SK-N-MC (cell line): ENCODE results near the gene LAMA3.

Experiments used
- DNase-seq: peaks from one replicate; pipeline ENCODE4 v3.0.0-alpha.2; 2011; ENCODE audit warnings: low read depth, low spot score
- H3K27ac ChIP-seq: fragments of 200-600 bp; sonication (generic); 2 replicates; pipeline ENCODE4 v1.5.1; 2016; ENCODE audit warnings: mixed run types
- H3K36me3 ChIP-seq: fragments of 200-600 bp; sonication (generic); 2 replicates; pipeline ENCODE4 v1.6.1; 2017; ENCODE audit warnings: antibody characterized with exemption, low read length, mixed read lengths; ENCODE audit not compliant: insufficient read depth
- H3K4me3 ChIP-seq: fragments of 200-600 bp; sonication (generic); 2 replicates; pipeline ENCODE4 v1.5.1; 2016
- H3K9ac ChIP-seq: fragments of 200-600 bp; sonication (generic); 2 replicates; pipeline ENCODE4 v1.8.0; 2017; ENCODE audit warnings: mixed run types, mixed read lengths; ENCODE audit not compliant: insufficient read length
- H3K9me3 ChIP-seq: fragments of 200-600 bp; sonication (generic); 2 replicates; pipeline ENCODE4 v1.6.1; 2017; ENCODE audit warnings: low read depth, mild to moderate bottlenecking, antibody characterized with exemption, low read length, moderate library complexity, mixed read lengths
- EZH2 ChIP-seq: fragments of 200-600 bp; sonication (generic); IDR thresholded peaks from one replicate; pipeline ENCODE4 v1.6.1; 2017; ENCODE audit warnings: antibody characterized with exemption
- FOXP2 ChIP-seq: optimal IDR thresholded peaks from 2 replicates; pipeline ENCODE3; 2011; ENCODE audit warnings: mild to moderate bottlenecking, moderate library complexity; ENCODE audit not compliant: insufficient read depth; ENCODE audit errors: extremely low read length, control extremely low read depth
- POLR2AphosphoS5 ChIP-seq: IDR thresholded peaks from 2 replicates; pipeline ENCODE4 v1.6.1; 2012; ENCODE audit warnings: mild to moderate bottlenecking, low read depth, low read length, borderline replicate concordance

Gene LAMA3

DNA sequence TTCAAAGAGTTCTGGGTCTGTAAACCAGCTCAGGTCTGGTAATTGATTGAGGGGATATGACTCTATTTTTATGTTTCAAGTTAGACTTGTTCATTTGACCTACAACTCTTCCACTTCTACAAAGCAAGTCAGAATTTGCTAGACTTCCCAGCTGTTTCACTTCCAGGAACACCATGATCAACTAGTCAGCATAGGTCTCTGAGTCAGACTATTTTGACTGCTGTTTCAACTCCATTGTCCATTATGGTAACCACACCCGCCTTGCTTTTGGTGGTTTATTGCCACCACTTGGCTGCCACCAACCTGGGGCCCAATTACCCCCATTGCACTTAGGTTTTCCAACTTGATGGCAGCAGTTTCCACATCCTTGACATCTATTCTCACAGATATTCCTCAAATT lies 116.6 kb downstream of the LAMA3 start:
- no peak for DNase-seq
- no peaks in the 10 kb centered on the region for H3K36me3 ChIP-seq

DNA sequence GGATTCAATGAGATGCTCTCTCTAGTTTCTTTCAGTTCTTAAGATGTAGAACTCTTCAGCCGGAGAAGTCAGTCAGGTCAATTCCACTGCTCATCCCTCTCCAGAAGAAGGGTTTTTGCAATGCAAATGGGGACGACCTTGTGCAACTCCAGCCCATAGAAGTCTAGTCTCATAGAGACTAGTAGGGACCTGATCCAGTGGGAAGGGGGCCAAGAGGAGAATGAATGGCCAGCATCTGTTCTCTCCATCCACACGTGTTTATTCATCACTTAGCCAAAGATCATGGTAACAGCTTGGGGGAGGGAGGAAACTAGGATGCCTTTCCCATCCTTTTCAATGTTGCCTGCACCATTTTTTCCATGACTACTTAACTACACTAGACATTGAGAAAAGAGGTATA lies 120.2 kb downstream of the LAMA3 start:
- no peak overlapping the region for H3K27ac ChIP-seq
- H3K36me3 ChIP-seq: no peaks in the 10 kb centered on the region
- TF ChIP-seq EZH2: no peak
- TF ChIP-seq POLR2AphosphoS5: no peak
- no peak for TF ChIP-seq FOXP2
- no peak overlapping the region for H3K4me3 ChIP-seq
- no peak overlapping the region for H3K9ac ChIP-seq
- no peak for DNase-seq
- H3K9me3 ChIP-seq: no peaks in the 10 kb centered on the region

More for the DNA sequence above, 116.6 kb downstream of the LAMA3 start:
- Histone ChIP-seq H3K9me3 (no peaks in the 10 kb centered on the region), H3K9ac (no peak overlapping the region), H3K27ac (no peak overlapping the region), H3K4me3 (no peak overlapping the region)
- TF ChIP-seq POLR2AphosphoS5 (no peak), FOXP2 (no peak), EZH2 (no peak)

DNA sequence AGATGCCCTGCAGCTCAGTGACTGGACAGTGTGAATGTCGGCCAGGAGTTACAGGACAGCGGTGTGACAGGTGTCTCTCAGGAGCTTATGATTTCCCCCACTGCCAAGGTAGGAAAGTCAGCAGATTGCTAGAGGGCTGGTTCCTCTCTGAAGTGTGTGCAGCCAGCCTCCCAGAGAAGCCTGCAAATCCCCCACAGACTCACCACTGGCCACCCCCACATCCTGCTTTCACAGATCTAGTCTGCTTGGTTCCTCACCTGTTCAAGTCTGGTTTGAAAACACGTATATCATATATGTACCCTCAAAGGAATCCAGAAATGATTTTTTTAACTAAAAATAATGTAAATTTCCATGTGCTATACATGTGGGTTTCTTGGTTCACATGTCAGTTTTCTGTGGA lies 121.1 kb downstream of the LAMA3 start:
- DNase-seq: no peak
- Histone ChIP-seq H3K9ac (no peak overlapping the region), H3K36me3 (no peaks in the 10 kb centered on the region)

DNA sequence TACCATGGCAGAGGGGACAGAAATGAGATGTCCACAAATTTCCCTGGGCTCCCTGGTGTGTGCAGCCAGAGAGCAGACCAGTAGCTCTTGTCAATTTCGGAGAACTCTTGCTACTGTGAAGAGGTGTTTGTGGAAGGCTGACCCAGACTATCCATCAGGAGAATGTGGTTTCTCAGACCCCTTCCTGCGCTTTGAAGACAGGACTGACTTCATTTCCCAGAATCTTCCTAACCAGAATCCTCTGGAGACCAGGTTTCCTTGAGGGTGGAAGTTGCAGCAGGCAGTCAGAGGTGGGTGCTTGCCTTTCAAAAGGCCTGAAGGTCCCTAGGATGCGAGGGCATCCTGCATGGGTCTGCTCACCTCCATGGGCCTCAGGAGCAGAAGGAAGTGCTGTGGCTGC lies 121.9 kb downstream of the LAMA3 start:
- Histone ChIP-seq H3K9ac (no peak overlapping the region), H3K36me3 (no peaks in the 10 kb centered on the region), H3K27ac (no peak overlapping the region), H3K4me3 (no peak overlapping the region), H3K9me3 (no peaks in the 10 kb centered on the region)
- no peak for TF ChIP-seq POLR2AphosphoS5
- TF ChIP-seq EZH2: no peak
- no peak for TF ChIP-seq FOXP2
- DNase-seq: no peak

More for the DNA sequence above, 121.1 kb downstream of the LAMA3 start:
- H3K27ac ChIP-seq: no peak overlapping the region
- no peak for TF ChIP-seq POLR2AphosphoS5
- no peak for TF ChIP-seq EZH2
- TF ChIP-seq FOXP2: no peak
- H3K9me3 ChIP-seq: no peaks in the 10 kb centered on the region
- H3K4me3 ChIP-seq: no peak overlapping the region

DNA sequence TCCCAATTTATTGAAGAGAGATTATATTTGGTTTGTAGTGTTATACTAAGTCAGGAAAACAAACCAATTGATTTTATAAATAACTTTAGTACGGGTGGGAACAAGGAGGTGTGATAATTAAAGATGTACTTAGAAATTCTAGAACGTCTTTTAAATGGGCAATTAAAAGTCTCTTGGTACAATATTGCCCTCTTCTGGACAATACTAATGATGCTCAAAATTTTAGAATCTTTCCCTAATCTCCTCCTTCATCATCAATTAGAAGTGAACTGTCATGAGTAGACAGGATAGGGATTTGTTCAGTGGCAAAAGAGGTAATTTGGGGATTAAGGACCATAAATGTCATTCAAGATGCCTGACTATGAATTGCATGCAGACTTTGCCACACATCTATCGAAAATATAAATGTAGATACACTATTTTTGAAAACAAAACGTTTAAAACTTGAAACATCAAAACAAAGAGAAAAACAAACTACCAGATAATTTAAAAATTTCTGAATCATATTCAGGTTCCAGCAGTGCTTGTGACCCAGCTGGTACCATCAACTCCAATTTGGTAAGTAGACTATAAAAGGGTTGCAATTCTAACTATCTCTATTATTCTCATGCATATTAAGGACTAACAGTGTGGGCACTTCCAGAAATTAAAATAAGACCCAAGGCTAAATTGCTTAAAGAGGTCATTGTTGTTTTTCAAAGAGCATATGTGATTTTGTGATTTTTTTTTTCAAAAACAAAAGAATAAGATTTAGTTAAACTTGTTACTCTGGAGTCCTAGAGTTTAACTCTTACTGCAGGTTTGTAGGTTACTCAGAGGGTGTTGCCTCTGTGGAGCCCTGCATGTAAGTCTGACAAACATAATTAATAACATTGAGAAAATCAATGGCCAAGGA lies 123.5 kb downstream of the LAMA3 start:
- Histone ChIP-seq H3K9me3 (no peaks in the 10 kb centered on the region), H3K4me3 (no peak overlapping the region), H3K27ac (no peak overlapping the region), H3K36me3 (no peaks in the 10 kb centered on the region), H3K9ac (no peak overlapping the region)
- no peak for TF ChIP-seq EZH2
- no peak for TF ChIP-seq FOXP2
- no peak for TF ChIP-seq POLR2AphosphoS5
- DNase-seq: peak; percentile 3

DNA sequence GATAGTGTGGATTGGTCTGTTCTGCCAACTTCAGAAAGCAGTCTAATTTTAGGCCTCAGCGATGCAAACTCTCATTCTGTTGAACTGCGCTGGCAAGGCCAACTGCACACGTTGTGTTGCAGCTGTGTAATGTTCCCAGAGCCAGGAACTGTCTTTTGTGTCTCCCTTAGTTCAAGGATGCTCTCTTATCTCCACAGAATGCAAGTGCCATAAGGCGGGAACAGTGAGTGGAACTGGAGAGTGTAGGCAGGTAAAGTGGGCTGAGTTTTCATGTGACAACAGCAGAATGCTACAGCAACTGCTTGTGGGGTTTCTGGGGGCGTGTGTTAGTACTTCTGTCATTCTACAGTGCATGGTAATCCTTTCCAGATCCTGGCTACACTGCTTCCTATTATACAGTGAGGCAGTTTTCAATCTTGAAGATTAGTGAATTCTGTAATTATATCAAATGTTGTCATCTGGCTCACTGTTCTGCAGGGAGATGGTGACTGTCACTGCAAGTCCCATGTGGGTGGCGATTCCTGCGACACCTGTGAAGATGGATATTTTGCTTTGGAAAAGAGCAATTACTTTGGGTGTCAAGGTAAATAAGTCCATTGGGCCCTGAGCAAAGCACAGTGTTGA lies 125.8 kb downstream of the LAMA3 start:
- no peaks in the 10 kb centered on the region for H3K36me3 ChIP-seq
- H3K9ac ChIP-seq: no peak overlapping the region
- no peaks in the 10 kb centered on the region for H3K9me3 ChIP-seq
- no peak for DNase-seq
- H3K4me3 ChIP-seq: no peak overlapping the region
- no peak for TF ChIP-seq POLR2AphosphoS5
- TF ChIP-seq EZH2: no peak
- no peak for TF ChIP-seq FOXP2
- H3K27ac ChIP-seq: no peak overlapping the region

DNA sequence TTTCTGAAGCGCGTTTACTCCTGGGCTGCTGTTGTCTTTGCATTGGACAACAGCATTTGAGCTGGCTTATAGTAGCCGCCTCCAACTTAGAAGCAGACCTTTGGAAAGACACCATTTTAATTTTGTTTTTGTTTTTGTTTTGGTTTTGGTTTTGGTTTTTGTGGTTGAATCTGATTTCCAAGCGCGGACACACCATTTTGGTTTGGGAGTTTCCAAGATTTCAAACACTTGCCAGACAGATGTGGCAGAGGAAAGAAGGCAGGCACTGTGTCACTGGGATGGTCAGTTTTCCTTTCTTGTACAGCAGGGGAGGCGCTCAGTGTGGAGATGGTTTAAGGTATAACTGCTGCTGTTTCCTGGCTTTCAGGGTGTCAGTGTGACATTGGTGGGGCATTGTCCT lies 126.8 kb downstream of the LAMA3 start:
- H3K36me3 ChIP-seq: no peaks in the 10 kb centered on the region
- H3K4me3 ChIP-seq: no peak overlapping the region
- H3K27ac ChIP-seq: no peak overlapping the region
- no peak for TF ChIP-seq EZH2
- no peak for TF ChIP-seq FOXP2
- no peak for TF ChIP-seq POLR2AphosphoS5
- no peak for DNase-seq
- H3K9me3 ChIP-seq: no peaks in the 10 kb centered on the region
- no peak overlapping the region for H3K9ac ChIP-seq

DNA sequence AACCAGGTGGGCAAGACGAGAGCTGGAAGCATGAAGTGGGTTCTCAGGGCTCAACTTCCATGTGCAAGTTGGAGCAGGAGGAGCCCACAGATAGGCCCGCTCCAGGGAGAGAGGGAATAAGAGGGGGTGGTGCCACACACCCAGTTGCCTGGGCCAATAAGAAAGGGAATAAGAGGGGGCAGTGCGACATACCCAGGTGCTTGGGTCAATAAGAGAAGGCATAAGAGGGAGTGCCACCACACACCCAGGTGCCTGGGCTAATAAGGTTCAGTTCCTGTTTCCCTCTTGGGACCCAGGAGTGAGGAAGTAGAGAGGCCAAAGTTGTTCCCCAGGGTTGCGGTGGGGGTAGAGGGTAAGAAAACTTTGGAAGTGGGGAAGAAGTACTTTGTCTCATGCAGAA lies 127.5 kb downstream of the LAMA3 start:
- DNase-seq: no peak
- no peak overlapping the region for H3K4me3 ChIP-seq
- H3K27ac ChIP-seq: no peak overlapping the region
- no peak overlapping the region for H3K9ac ChIP-seq
- H3K9me3 ChIP-seq: no peaks in the 10 kb centered on the region
- H3K36me3 ChIP-seq: no peaks in the 10 kb centered on the region
- TF ChIP-seq EZH2: no peak
- TF ChIP-seq FOXP2: no peak

DNA sequence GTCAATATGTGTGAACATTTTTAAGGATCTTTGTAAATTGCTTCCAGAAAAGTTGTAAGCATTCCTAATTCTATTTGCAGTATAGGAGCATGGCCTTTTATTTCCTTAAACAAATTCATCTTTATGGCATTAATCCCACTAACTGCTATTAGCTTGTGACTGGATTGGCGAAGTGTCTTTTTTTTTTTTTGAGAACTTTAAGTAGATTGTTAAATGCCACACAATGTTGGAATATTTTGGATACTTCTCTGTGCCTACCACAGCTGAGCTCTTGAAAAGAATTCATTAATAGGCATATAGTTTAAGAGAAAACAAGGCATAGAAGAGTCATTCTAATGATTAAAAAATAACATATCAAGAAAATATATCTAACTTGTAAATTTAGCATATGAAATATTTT lies 129.7 kb downstream of the LAMA3 start:
- no peaks in the 10 kb centered on the region for H3K36me3 ChIP-seq
- H3K9me3 ChIP-seq: no peaks in the 10 kb centered on the region
- no peak for TF ChIP-seq POLR2AphosphoS5
- no peak for TF ChIP-seq FOXP2
- no peak for TF ChIP-seq EZH2
- H3K4me3 ChIP-seq: no peak overlapping the region
- no peak overlapping the region for H3K27ac ChIP-seq
- DNase-seq: no peak
- no peak overlapping the region for H3K9ac ChIP-seq
